Pancreas (tissue), 10 donors: ENCODE measurements around the gene ZBTB46. TPM values are rescaled to one million over a fixed set of nuclear protein-coding genes. Genes with fewer than 3 reads are reported as not detected.

Experiments used
- ATAC-seq, 4 donors: fragments of 200-7000 bp; cut with Tn5 transposase; one replicate each; pipeline versions ENCODE4 v1.8.0 to v1.9.1; 2020; ENCODE audit warnings: mild to moderate bottlenecking in 4 of 4, moderate library complexity in 4 of 4
- DNase-seq, 6 donors: peaks; one replicate each; pipeline ENCODE4 v3.0.0-alpha.2; 2020
- FAIRE-seq: peaks from 2 replicates; lab custom pipeline; 2012; peaks lifted over from hg19 to GRCh38; lab: Jason Lieb, UNC
- H3K27ac ChIP-seq, 4 donors: fragments of 200-600 bp; sonication (generic); 1 replicate in 3 of 4; 2 replicates in 1 of 4; pipeline versions ENCODE4 v1.5.0 to v1.8.0; 2020
- H3K27me3 ChIP-seq, 4 donors: fragments of 200-600 bp; one replicate each; pipeline ENCODE4 v1.8.0; 2021
- H3K36me3 ChIP-seq, 3 donors: fragments of 200-600 bp; sonication (generic) in 1 of 3; one replicate each; pipeline versions ENCODE4 v1.5.0 to v1.8.0; 2020 to 2021
- H3K4me1 ChIP-seq, 3 donors: fragments of 200-600 bp; one replicate each; pipeline ENCODE4 v1.8.0; 2021
- H3K4me3 ChIP-seq, 4 donors: fragments of 200-600 bp; sonication (generic) in 2 of 4; one replicate each; pipeline versions ENCODE4 v1.5.0 to v1.8.0; 2020 to 2021
- H3K9me3 ChIP-seq, 4 donors: fragments of 200-600 bp; one replicate each; pipeline ENCODE4 v1.8.0; 2021
- CTCF ChIP-seq, 4 donors: fragments of 200-600 bp; sonication (generic) in 3 of 4; IDR thresholded peaks; one replicate each; pipeline versions ENCODE4 v1.5.0 to v1.8.0; 2021; ENCODE audit warnings: antibody characterized with exemption in 4 of 4
- WGBS, 2 donors: extraction: QIAGEN DNeasy Blood & Tissue Kit; methylation state at CpG; one replicate each; pipeline ENCODE4 v1.1.7; 2013; 5-methylcytosine and 5-hydroxymethylcytosine counted together
- intact Hi-C, 3 donors: fragments of 100-400 bp; cut with DNase I; formaldehyde crosslinking; loops; one replicate each; pipeline versions ENCODE4 v1.11.1 to v1.14.2; 2022
- polyA plus RNA-seq, 2 donors: library from polyadenylated mRNA; stranded (reverse); fragments of 200-250 nt; gene quantifications; one replicate each; pipeline ENCODE4 v1.2.3, GENCODE V29; 2013
- total RNA-seq, 6 donors: library from RNA; stranded (reverse); fragmentation: NEBNext Ultra II Directional in 4 of 6; extraction: Animal tissue kit (Norgen Biotek cat#: 25700) in 4 of 6; gene quantifications; one replicate each; pipeline versions ENCODE4 v1.2.1 to v1.2.4, GENCODE V29; 2021 to 2023
- donor health status: healthy with polysubstance abuse.
- donor health status: DM: no; HTN: no; CAD: no; lungs with moderate emphysema.
- donor health status: DM: no; HTN: no; CAD: no.
- donor health status: control.
- donor health status: control.
- donor health status: Bipolar disorder and iron deficiency.
- donor health status: DM: yes; HTN: yes; CAD: no.
- donor health status: DM: no; HTN: no; CAD: no.
- donor health status: DM: no; HTN: no; CAD: no.
- donor health status: DM: yes; HTN: yes; CAD: no.

Gene ZBTB46
- total and polyA plus RNA-seq, 8 donors = 2.2 to 7.4 (median 3.0) TPM

- peak in 1 of 6 donors; percentile 17 for DNase-seq
- H3K9me3 ChIP-seq = no peaks in the 10 kb centered on the region
- no peak for TF ChIP-seq CTCF (IDR thresholded peaks at IDR 0.05)
- H3K27me3 ChIP-seq = no peaks in the 10 kb centered on the region
- FAIRE-seq = no peak
- H3K36me3 ChIP-seq = no peaks in the 10 kb centered on the region
- intact Hi-C loops = no loop called here
- ATAC-seq = peak in 2 of 4 donors; percentile 6 to 7
- H3K27ac ChIP-seq = no peak overlapping the region
- 0 to 1% methylated on average over 21 to 55 of the region's 55 CpGs for WGBS, 2 donors
- peak overlapping the region; percentile 28 to 63 (median 56) for H3K4me3 ChIP-seq
- peaks cover 0 to 11% (median 4%) of the 10 kb centered on the region in 3 donors for H3K4me1 ChIP-seq
Measured at GRCh38 chr20:63831646-63831992, 555 bp upstream of the ZBTB46 start.

- intact Hi-C loops = no loop called here
- peak overlapping the region; percentile 40 to 67 (median 60) for H3K4me3 ChIP-seq
- peaks cover 0 to 11% (median 4%) of the 10 kb centered on the region in 3 donors for H3K4me1 ChIP-seq
- H3K9me3 ChIP-seq = no peaks in the 10 kb centered on the region
- DNase-seq (no peak), FAIRE-seq (no peak), ATAC-seq (no peak)
- no peaks in the 10 kb centered on the region for H3K36me3 ChIP-seq
- no peaks in the 10 kb centered on the region for H3K27me3 ChIP-seq
- TF ChIP-seq CTCF (IDR thresholded peaks at IDR 0.05) = no peak
- H3K27ac ChIP-seq = peak overlapping the region in 1 of 4 donors; percentile 12
- WGBS, 2 donors = 1% methylated on average over 77 to 99 of the region's 99 CpGs
Measured at GRCh38 chr20:63829945-63830835, 874 bp downstream of the ZBTB46 start.

GRCh38 chr20:63829603-63829944, 1.5 kb downstream of the ZBTB46 start:
- Histone ChIP-seq H3K27me3 (no peaks in the 10 kb centered on the region), H3K4me3 (peak overlapping the region; percentile 40 to 67 (median 60)), H3K4me1 (peaks cover 0 to 8% (median 4%) of the 10 kb centered on the region in 3 donors), H3K9me3 (no peaks in the 10 kb centered on the region), H3K36me3 (no peaks in the 10 kb centered on the region), H3K27ac (peak overlapping the region in 1 of 4 donors; percentile 12)
- DNase-seq = no peak
- intact Hi-C loops = no loop called here
- no peak for ATAC-seq
- no peak for FAIRE-seq
- WGBS, 2 donors = 14 to 18% methylated on average over 10 of the region's 10 CpGs
- TF ChIP-seq CTCF (IDR thresholded peaks at IDR 0.05) = no peak

- FAIRE-seq = no peak
- ATAC-seq = no peak
- Histone ChIP-seq H3K36me3 (no peaks in the 10 kb centered on the region), H3K4me1 (peaks cover 0 to 4% (median 4%) of the 10 kb centered on the region in 3 donors), H3K4me3 (no peak overlapping the region), H3K27ac (no peak overlapping the region), H3K27me3 (no peaks in the 10 kb centered on the region), H3K9me3 (no peaks in the 10 kb centered on the region)
- no peak for TF ChIP-seq CTCF (IDR thresholded peaks at IDR 0.05)
- 78 to 80% methylated on average over 10 of the region's 10 CpGs for WGBS, 2 donors
- DNase-seq = no peak
- intact Hi-C loops = no loop called here
Measured at GRCh38 chr20:63828951-63829350, 2.1 kb downstream of the ZBTB46 start.

- intact Hi-C loops = no loop called here
- Histone ChIP-seq H3K4me3 (no peak overlapping the region), H3K9me3 (no peaks in the 10 kb centered on the region), H3K4me1 (peaks cover 0 to 4% (median 4%) of the 10 kb centered on the region in 3 donors), H3K27ac (no peak overlapping the region), H3K36me3 (no peaks in the 10 kb centered on the region), H3K27me3 (no peaks in the 10 kb centered on the region)
- DNase-seq (no peak), ATAC-seq (no peak), FAIRE-seq (no peak)
- TF ChIP-seq CTCF (IDR thresholded peaks at IDR 0.05) = no peak
- 75% methylated on average over 14 of the region's 14 CpGs for WGBS, 2 donors
Measured at GRCh38 chr20:63828545-63828944, 2.5 kb downstream of the ZBTB46 start.
